Testis (tissue), 2 donors: ENCODE results near the gene CCDC192.

Experiments
- POLR2A ChIP-seq: fragments of 450-650 bp; IDR thresholded peaks from one replicate; pipeline ENCODE4 v1.6.1; 2017; ENCODE audit warnings: antibody characterized with exemption, mild to moderate bottlenecking, moderate library complexity
- TF ChIP-seq, protein P1 (sequence below), 3 experiments: fragments of 450-650 bp in 2 of 3; fragments of 200-600 bp in 1 of 3; sonication (generic) in 1 of 3; IDR thresholded peaks; one replicate each; pipeline ENCODE4 v1.5.1; 2016 to 2019; ENCODE audit warnings: antibody characterized with exemption in 3 of 3, mild to moderate bottlenecking in 2 of 3, moderate library complexity in 1 of 3

- no peak for TF ChIP-seq POLR2A
- TF ChIP-seq, protein P1, sequence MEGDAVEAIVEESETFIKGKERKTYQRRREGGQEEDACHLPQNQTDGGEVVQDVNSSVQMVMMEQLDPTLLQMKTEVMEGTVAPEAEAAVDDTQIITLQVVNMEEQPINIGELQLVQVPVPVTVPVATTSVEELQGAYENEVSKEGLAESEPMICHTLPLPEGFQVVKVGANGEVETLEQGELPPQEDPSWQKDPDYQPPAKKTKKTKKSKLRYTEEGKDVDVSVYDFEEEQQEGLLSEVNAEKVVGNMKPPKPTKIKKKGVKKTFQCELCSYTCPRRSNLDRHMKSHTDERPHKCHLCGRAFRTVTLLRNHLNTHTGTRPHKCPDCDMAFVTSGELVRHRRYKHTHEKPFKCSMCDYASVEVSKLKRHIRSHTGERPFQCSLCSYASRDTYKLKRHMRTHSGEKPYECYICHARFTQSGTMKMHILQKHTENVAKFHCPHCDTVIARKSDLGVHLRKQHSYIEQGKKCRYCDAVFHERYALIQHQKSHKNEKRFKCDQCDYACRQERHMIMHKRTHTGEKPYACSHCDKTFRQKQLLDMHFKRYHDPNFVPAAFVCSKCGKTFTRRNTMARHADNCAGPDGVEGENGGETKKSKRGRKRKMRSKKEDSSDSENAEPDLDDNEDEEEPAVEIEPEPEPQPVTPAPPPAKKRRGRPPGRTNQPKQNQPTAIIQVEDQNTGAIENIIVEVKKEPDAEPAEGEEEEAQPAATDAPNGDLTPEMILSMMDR (IDR thresholded peaks at IDR 0.05) = no peak
Measured at GRCh38 chr5:127872494-127872893, 169.3 kb downstream of the CCDC192 start.
